Panc1 (cell line): Measurements from ENCODE around the gene ELMO1.
"Not testable (repeated sequence)": the region's sequence is repeated elsewhere in the genome, so short reads cannot be mapped to it uniquely, and the experiment has no call there.

ENCODE experiments used
- CTCF ChIP-seq: fragments of 450-650 bp; IDR thresholded peaks from 2 replicates; pipeline ENCODE4 v1.5.1; 2017; ENCODE audit warnings: mild to moderate bottlenecking
- POLR2AphosphoS5 ChIP-seq: IDR thresholded peaks from 2 replicates; pipeline ENCODE4 v1.6.1; 2012; ENCODE audit warnings: mild to moderate bottlenecking, low read depth, low read length, moderate library complexity
- REST ChIP-seq, 2 experiments: IDR thresholded peaks; 2 replicates each; pipeline ENCODE4 v1.6.1; 2011 to 2012; ENCODE audit warnings: low read depth in 2 of 2, control low read depth in 1 of 2, low read length in 1 of 2, mild to moderate bottlenecking in 1 of 2, moderate library complexity in 1 of 2; ENCODE audit not compliant: insufficient read depth in 1 of 2

- TF ChIP-seq REST (IDR thresholded peaks at IDR 0.05; ENCODE audit: insufficient read depth in 1 of 2, low read depth in 2 of 2, low read length in 1 of 2); CTCF; POLR2AphosphoS5: not testable (repeated sequence)
These were observed 475.1 kb downstream of the ELMO1 start for GRCh38 chr7:36973534-36973933.
